Loucy (cell line): ENCODE measurements around the gene C2orf69.

ENCODE experiments used
- CTCF ChIP-seq: fragments of 200-600 bp; sonication (generic); conservative IDR thresholded peaks from 2 replicates; pipeline ENCODE4 v1.5.1; 2014; ENCODE audit warnings: mild to moderate bottlenecking, antibody characterized with exemption, low read length
- EZH2phosphoT487 ChIP-seq: fragments of 200-600 bp; IDR thresholded peaks from 2 replicates; pipeline ENCODE4 v1.6.1; 2018; ENCODE audit warnings: antibody characterized with exemption, mild to moderate bottlenecking, moderate library complexity, borderline replicate concordance

- TF ChIP-seq CTCF (no peak), EZH2phosphoT487 (no peak)
Observed at GRCh38 chr2:199946836-199947235, 35.7 kb downstream of the C2orf69 start.
